A549 (cell line): ENCODE results near the gene HAO1.

Experiments
- BCL3 ChIP-seq: fragments of >200 bp; sonication (Bioruptor Twin); formaldehyde crosslinking; IDR thresholded peaks from 3 replicates; pipeline ENCODE4 v1.6.1; 2016
- CBX8 ChIP-seq: fragments of 200-600 bp; sonication (generic); IDR thresholded peaks from 2 replicates; pipeline ENCODE4 v1.6.1; 2016
- CTCF ChIP-seq: fragments of >200 bp; sonication (Bioruptor Twin); formaldehyde crosslinking; IDR thresholded peaks from 3 replicates; pipeline ENCODE4 v1.5.1; 2016
- ESRRA ChIP-seq: fragments of 150-350 bp; IDR thresholded peaks from 2 replicates; pipeline ENCODE4 v1.6.1; 2014; ENCODE audit warnings: mild to moderate bottlenecking, low read length, borderline replicate concordance
- MAZ ChIP-seq: fragments of 150-350 bp; IDR thresholded peaks from 2 replicates; pipeline ENCODE4 v1.6.1; 2014; ENCODE audit warnings: antibody characterized with exemption, low read depth, low read length, borderline replicate concordance
- PHF8 ChIP-seq: fragments of 200-600 bp; sonication (generic); IDR thresholded peaks from 2 replicates; pipeline ENCODE4 v1.6.1; 2016; ENCODE audit warnings: low read depth, mild to moderate bottlenecking, antibody characterized with exemption, moderate library complexity, borderline replicate concordance
- POLR2A ChIP-seq: IDR thresholded peaks from 2 replicates; pipeline ENCODE4 v1.6.1; 2012; ENCODE audit warnings: mild to moderate bottlenecking, low read length
- RAD21 ChIP-seq, 2 experiments: fragments of >200 bp in 1 of 2; sonication (Bioruptor Twin) in 1 of 2; formaldehyde crosslinking in 1 of 2; IDR thresholded peaks in 1 of 2; conservative IDR thresholded peaks in 1 of 2; 2 replicates in 1 of 2; 3 replicates in 1 of 2; pipeline ENCODE4 v1.6.1; 2012 to 2018; ENCODE audit warnings: inconsistent platforms in 1 of 2
- RNF2 ChIP-seq: fragments of 200-600 bp; sonication (generic); IDR thresholded peaks from 2 replicates; pipeline ENCODE4 v1.6.1; 2016; ENCODE audit warnings: low read depth, mild to moderate bottlenecking, antibody characterized with exemption, moderate library complexity, borderline replicate concordance

GRCh38 chr20:7879883-7880282 lies 60.4 kb downstream of the HAO1 start:
- TF ChIP-seq RNF2, result no peak
- TF ChIP-seq ESRRA, result no peak
- no peak for TF ChIP-seq PHF8
- no peak for TF ChIP-seq CTCF
- TF ChIP-seq POLR2A, result no peak
- TF ChIP-seq RAD21 (conservative IDR thresholded peaks at IDR 0.05 in 1 of 2, IDR thresholded peaks at IDR 0.05 in 1 of 2), result no peak
- no peak for TF ChIP-seq BCL3
- TF ChIP-seq MAZ, result no peak
- TF ChIP-seq CBX8, result no peak
